ENCODE measurements around the gene WDR55. TPM values are rescaled to one million over a fixed set of nuclear protein-coding genes. Genes with fewer than 3 reads are reported as not detected.
A peak's percentile ranks its signal among the peaks of the same experiment; 100 is the strongest.

Gene WDR55
- total and polyA plus RNA-seq, 2 of the 13 experiments (the other 11 are each of a cell fraction or from before 2014, with no cell fraction given): 17.7 to 18.2 TPM

DNA sequence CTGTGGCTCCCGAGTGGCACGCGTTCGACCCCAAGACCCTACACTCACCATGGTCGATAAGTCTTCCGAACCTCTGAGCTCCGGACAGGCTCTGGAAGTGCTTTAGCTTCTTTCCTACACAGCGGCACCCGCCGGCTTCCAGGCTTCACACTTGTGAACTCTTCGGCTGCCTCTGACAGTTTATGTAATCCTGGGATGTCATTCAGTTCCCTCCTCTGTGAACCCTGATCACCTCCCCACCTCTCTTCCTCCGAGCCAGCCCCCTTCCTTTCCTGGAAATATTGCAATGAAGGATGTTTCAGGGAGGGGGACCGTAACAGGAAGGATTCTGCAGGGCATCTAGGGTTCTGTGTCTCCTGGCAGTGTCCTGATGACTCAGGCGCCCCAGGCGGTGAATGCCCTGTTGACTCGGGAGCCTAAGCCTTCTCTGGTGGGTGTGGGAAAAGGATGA, 31.7 kb upstream of the WDR55 start, which contains the start of gene CD14 (continued):
- no peak for TF ChIP-seq ZNF598 (CRISPR knock-in tag; IDR thresholded peaks at IDR 0.05; ENCODE audit: borderline replicate concordance)
- no peak for TF ChIP-seq RBAK (CRISPR knock-in tag; IDR thresholded peaks at IDR 0.05)
- TF ChIP-seq ZNF570 (CRISPR knock-in tag; IDR thresholded peaks at IDR 0.05; ENCODE audit: borderline replicate concordance): no peak
- no peak for TF ChIP-seq ATAD3A (CRISPR knock-in tag; IDR thresholded peaks at IDR 0.05)
- no peak for TF ChIP-seq TEAD2 (CRISPR knock-in tag; IDR thresholded peaks at IDR 0.05)
- no peak for TF ChIP-seq ZNF652 (CRISPR knock-in tag; IDR thresholded peaks at IDR 0.05; ENCODE audit: borderline replicate concordance, low read depth)
- TF ChIP-seq, protein P1, sequence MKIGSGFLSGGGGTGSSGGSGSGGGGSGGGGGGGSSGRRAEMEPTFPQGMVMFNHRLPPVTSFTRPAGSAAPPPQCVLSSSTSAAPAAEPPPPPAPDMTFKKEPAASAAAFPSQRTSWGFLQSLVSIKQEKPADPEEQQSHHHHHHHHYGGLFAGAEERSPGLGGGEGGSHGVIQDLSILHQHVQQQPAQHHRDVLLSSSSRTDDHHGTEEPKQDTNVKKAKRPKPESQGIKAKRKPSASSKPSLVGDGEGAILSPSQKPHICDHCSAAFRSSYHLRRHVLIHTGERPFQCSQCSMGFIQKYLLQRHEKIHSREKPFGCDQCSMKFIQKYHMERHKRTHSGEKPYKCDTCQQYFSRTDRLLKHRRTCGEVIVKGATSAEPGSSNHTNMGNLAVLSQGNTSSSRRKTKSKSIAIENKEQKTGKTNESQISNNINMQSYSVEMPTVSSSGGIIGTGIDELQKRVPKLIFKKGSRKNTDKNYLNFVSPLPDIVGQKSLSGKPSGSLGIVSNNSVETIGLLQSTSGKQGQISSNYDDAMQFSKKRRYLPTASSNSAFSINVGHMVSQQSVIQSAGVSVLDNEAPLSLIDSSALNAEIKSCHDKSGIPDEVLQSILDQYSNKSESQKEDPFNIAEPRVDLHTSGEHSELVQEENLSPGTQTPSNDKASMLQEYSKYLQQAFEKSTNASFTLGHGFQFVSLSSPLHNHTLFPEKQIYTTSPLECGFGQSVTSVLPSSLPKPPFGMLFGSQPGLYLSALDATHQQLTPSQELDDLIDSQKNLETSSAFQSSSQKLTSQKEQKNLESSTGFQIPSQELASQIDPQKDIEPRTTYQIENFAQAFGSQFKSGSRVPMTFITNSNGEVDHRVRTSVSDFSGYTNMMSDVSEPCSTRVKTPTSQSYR (CRISPR knock-in tag; IDR thresholded peaks at IDR 0.05; ENCODE audit: borderline replicate concordance): no peak
- peak in 1 of 2 experiments; percentile 33; a peak in 1 of 4 replicates for TF ChIP-seq KLF16 (CRISPR knock-in tag; IDR thresholded peaks at IDR 0.05)
- no peak for TF ChIP-seq ZNF619 (CRISPR knock-in tag; IDR thresholded peaks at IDR 0.05)
- no peak for TF ChIP-seq ZNF766 (CRISPR knock-in tag; IDR thresholded peaks at IDR 0.05; ENCODE audit: borderline replicate concordance)
- TF ChIP-seq JUNB (CRISPR knock-in tag; IDR thresholded peaks at IDR 0.05; ENCODE audit: borderline replicate concordance): no peak
- no peak for TF ChIP-seq ZNF816 (CRISPR knock-in tag; IDR thresholded peaks at IDR 0.05; ENCODE audit: borderline replicate concordance)
- peak; percentile 67 for TF ChIP-seq SALL1 (CRISPR knock-in tag; IDR thresholded peaks at IDR 0.05)
- TF ChIP-seq, protein P2, sequence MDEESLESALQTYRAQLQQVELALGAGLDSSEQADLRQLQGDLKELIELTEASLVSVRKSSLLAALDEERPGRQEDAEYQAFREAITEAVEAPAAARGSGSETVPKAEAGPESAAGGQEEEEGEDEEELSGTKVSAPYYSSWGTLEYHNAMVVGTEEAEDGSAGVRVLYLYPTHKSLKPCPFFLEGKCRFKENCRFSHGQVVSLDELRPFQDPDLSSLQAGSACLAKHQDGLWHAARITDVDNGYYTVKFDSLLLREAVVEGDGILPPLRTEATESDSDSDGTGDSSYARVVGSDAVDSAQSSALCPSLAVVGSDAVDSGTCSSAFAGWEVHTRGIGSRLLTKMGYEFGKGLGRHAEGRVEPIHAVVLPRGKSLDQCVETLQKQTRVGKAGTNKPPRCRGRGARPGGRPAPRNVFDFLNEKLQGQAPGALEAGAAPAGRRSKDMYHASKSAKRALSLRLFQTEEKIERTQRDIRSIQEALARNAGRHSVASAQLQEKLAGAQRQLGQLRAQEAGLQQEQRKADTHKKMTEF (CRISPR knock-in tag; IDR thresholded peaks at IDR 0.05): peak; percentile 19; the same call in 1 of the 2 replicates
- TF ChIP-seq ZNF547 (CRISPR knock-in tag; IDR thresholded peaks at IDR 0.05): no peak
- TF ChIP-seq, protein P3, sequence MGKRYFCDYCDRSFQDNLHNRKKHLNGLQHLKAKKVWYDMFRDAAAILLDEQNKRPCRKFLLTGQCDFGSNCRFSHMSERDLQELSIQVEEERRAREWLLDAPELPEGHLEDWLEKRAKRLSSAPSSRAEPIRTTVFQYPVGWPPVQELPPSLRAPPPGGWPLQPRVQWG (CRISPR knock-in tag; IDR thresholded peaks at IDR 0.05; ENCODE audit: borderline replicate concordance, low read depth): no peak
- TF ChIP-seq ZNF121 (CRISPR knock-in tag; IDR thresholded peaks at IDR 0.05): no peak
- TF ChIP-seq, protein P4, sequence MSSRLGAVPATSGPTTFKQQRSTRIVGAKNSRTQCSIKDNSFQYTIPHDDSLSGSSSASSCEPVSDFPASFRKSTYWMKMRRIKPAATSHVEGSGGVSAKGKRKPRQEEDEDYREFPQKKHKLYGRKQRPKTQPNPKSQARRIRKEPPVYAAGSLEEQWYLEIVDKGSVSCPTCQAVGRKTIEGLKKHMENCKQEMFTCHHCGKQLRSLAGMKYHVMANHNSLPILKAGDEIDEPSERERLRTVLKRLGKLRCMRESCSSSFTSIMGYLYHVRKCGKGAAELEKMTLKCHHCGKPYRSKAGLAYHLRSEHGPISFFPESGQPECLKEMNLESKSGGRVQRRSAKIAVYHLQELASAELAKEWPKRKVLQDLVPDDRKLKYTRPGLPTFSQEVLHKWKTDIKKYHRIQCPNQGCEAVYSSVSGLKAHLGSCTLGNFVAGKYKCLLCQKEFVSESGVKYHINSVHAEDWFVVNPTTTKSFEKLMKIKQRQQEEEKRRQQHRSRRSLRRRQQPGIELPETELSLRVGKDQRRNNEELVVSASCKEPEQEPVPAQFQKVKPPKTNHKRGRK (CRISPR knock-in tag; IDR thresholded peaks at IDR 0.05): no peak
- TF ChIP-seq, protein P5, sequence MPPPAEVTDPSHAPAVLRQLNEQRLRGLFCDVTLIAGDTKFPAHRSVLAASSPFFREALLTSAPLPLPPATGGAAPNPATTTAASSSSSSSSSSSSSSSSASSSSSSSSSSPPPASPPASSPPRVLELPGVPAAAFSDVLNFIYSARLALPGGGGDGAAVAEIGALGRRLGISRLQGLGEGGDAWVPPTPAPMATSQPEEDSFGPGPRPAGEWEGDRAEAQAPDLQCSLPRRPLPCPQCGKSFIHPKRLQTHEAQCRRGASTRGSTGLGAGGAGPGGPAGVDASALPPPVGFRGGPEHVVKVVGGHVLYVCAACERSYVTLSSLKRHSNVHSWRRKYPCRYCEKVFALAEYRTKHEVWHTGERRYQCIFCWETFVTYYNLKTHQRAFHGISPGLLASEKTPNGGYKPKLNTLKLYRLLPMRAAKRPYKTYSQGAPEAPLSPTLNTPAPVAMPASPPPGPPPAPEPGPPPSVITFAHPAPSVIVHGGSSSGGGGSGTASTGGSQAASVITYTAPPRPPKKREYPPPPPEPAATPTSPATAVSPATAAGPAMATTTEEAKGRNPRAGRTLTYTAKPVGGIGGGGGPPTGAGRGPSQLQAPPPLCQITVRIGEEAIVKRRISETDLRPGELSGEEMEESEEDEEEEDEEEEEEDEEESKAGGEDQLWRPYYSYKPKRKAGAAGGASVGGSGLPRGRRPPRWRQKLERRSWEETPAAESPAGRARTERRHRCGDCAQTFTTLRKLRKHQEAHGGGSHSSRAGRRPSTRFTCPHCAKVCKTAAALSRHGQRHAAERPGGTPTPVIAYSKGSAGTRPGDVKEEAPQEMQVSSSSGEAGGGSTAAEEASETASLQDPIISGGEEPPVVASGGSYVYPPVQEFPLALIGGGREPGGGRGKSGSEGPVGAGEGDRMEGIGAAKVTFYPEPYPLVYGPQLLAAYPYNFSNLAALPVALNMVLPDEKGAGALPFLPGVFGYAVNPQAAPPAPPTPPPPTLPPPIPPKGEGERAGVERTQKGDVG (CRISPR knock-in tag; IDR thresholded peaks at IDR 0.05; ENCODE audit: borderline replicate concordance): 0 out of 2 replicates have a peak, but pooled peaks have one; percentile 49
- TF ChIP-seq TOE1 (CRISPR knock-in tag; IDR thresholded peaks at IDR 0.05): no peak

All from HepG2 (cell line).